Uterine smooth muscle cell (primary cell): ENCODE results near the gene KRTAP10-6. TPM values are rescaled to one million over a fixed set of nuclear protein-coding genes. Genes with fewer than 3 reads are reported as not detected.

Source experiments
- total RNA-seq: library from RNA; depleted of rRNA; stranded (reverse); fragments of >200 nt; gene quantifications from 2 replicates; pipeline ENCODE4 v1.2.3, GENCODE V29; 2014

The KRTAP10-6 gene, protein sequence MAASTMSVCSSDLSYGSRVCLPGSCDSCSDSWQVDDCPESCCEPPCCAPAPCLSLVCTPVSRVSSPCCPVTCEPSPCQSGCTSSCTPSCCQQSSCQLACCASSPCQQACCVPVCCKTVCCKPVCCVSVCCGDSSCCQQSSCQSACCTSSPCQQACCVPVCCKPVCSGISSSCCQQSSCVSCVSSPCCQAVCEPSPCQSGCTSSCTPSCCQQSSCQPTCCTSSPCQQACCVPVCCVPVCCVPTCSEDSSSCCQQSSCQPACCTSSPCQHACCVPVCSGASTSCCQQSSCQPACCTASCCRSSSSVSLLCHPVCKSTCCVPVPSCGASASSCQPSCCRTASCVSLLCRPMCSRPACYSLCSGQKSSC
- not detected in 2 replicates for total RNA-seq

DNA sequence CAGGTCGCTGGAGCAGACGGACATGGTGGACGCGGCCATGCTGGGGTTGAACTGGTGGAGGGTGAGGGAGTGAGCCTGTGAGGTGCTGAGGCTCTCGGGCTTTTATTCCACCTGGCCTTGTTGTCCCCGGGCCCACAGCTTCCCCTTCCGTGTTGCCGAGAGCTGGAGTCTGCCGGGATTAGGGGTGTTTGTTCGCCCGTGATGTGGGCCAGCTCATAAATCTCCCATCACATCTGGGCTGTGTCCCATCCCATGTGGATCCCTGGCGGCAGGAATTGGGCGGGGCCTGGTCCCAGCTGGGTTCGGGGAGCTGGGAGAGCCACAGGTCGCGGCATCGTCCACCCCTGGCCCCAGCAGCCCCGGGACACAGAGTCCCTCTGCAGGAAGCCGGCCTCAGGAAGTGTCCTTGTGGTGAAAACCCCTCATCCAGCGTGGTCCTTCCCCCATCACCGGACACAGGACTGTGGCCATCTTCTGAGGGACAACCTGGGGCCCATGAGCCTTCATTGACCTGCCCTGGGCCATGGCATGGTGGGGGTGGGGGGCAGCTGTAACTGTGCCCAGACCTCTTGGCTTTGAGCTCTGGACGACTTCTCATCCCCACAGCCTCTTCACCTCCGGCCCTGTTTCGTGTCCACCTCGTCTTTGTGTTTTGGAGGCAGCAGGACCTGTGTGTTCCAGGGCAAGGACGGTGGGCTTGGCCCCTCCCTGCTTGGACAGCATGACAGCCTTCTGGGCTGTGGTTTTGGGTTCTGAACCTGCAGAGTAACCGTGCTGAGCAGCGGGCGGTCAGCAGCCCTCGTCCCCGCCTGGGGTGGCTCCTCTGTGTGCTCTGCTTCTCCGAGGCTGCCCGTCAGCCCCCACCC lies at the start of gene KRTAP10-6:
TSS of gene KRTAP10-6 (minus strand) at position 60 of the 866 bp plus-strand sequence. CDS start at position 39, 21 bp downstream.

DNA sequence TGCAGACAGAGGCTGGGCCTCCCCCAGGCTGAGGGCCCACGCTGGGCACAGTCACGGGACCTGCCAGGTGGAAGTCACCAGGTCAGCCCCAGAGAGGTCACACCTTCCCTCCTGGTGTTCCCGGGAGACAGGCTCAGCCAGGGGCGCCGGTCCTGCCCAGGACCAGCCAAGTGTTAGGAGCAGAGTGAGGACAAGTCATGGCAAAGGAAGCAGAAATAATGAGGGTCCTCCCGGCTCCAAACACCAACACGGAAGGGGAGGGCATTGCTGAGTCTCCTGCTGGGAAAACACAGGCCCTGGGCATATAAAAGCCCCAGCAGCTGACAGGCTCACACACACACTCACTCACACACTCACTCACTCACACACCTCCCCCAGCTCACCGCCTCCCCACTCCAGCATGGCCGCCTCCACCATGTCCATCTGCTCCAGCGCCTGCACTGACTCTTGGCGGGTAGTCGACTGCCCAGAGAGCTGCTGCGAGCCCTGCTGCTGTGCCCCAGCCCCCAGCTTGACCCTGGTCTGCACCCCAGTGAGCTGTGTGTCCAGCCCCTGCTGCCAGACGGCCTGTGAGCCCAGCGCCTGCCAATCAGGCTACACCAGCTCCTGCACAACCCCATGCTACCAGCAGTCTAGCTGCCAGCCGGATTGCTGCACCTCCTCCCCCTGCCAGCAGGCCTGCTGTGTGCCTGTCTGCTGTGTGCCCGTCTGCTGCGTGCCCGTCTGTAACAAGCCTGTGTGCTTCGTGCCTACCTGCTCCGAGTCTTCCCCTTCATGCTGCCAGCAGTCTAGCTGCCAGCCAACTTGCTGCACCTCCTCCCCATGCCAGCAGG lies 44.9 kb upstream of the KRTAP10-6 start, which contains the start of gene KRTAP10-10:
TSS of gene KRTAP10-10 (plus strand) at position 339 of the 833 bp plus-strand sequence. CDS start at position 401, 62 bp downstream.

DNA sequence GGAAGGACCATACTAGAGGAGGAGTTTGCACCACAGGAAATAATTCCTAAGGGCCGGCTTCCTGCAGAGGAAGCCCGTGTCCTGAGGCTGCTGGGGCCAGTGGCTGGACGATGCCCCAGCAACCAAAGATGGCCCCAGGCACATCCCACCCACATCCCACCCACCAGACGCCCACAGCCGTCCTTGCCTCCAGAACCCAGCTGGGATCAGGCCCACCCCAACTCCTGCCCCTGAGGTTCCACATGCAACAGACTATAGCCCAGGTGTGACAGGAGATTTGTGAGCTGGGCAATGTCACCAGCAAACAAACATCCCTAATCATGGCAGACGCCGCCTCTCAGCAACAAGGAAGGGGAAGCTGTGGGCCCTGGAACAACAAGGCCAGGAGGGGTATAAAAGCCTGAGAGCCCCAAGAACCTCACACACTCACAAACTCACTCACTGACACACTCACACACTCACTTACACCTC lies 34.4 kb upstream of the KRTAP10-6 start, which contains the start of gene KRTAP10-9:
TSS of gene KRTAP10-9 (plus strand) at position 421 of the 471 bp plus-strand sequence. CDS start 79 bp downstream, outside the sequence.

DNA sequence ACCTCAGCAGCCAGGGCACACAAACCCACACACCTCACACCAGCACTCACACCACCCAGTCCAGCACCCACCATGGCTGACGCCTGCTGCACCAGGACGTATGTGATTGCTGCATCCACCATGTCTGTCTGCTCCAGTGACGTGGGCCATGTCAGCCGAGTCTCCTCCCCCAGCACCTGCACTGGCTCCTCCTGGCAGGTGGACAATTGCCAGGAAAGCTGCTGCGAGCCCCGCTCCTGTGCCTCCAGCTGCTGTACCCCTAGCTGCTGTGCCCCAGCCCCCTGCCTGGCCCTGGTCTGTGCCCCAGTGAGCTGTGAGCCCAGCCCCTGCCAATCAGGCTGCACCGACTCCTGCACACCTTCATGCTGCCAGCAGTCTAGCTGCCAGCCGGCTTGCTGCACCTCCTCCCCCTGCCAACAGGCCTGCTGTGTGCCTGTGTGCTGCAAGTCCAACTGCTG lies 19.8 kb upstream of the KRTAP10-6 start, which contains the start of gene KRTAP10-8:
TSS of gene KRTAP10-8 (plus strand) at position 51 of the 458 bp plus-strand sequence. CDS start at position 73, 22 bp downstream.

DNA sequence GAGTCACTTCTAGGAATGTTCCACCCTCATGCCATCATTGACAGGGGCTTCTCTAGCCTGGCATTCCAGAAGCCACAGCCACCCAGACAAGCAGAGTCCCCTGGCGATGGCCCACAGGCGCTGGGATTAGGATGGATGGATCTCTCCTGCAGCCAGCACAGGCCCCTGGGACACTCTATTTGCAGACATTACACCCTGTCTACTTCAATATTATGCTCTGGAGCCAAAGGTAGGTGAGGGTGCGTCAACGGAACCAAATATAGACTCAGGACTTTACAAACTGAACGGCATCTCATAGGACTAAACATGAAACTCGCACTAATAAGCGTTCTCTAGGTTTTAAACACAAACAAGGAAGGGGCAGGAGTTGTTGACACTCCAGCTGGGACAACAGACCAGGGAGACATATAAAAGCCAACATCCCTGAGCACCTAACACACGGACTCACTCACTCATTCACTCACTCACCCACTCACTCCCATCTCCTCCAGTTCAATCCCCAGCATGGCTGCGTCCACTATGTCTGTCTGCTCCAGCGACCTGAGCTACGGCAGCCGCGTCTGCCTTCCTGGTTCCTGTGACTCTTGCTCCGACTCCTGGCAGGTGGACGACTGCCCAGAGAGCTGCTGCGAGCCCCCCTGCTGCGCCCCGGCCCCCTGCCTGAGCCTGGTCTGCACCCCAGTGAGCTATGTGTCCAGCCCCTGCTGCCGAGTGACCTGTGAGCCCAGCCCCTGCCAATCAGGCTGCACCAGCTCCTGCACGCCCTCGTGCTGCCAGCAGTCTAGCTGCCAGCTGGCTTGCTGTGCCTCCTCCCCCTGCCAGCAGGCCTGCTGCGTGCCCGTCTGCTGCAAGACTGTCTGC lies 8.0 kb upstream of the KRTAP10-6 start, which contains the start of gene KRTAP10-7:
TSS of gene KRTAP10-7 (plus strand) at position 480 of the 861 bp plus-strand sequence. CDS start at position 505, 25 bp downstream.

DNA sequence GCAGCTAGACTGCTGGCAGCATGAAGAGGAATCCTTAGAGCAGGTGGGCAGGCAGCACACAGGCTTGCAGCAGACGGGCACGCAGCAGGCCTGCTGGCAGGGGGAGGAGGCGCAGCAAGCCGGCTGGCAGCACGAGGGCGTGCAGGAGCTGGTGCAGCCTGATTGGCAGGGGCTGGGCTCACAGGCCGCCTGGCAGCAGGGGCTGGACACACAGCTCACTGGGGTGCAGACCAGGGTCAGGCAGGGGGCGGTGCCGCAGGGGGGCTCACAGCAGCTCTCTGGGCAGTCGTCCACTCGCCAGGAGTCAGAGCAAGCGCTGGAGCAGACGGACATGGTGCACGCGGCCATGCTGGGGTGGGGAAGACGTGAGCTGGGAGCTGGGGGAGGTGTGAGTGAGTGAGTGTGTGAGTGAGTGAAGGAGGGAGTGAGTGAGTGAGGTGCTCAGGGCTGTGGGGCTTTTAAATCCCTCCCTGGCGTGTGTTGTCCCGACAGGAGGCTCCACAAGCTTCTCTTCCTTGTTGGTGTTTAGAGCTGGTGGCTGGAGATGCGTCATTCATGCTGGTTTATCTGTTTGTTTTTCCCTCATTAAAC lies 12.0 kb downstream of the KRTAP10-6 start, which contains the start of gene KRTAP10-5:
TSS of gene KRTAP10-5 (minus strand) at position 374 of the 591 bp plus-strand sequence. CDS start at position 348, 26 bp downstream.

DNA sequence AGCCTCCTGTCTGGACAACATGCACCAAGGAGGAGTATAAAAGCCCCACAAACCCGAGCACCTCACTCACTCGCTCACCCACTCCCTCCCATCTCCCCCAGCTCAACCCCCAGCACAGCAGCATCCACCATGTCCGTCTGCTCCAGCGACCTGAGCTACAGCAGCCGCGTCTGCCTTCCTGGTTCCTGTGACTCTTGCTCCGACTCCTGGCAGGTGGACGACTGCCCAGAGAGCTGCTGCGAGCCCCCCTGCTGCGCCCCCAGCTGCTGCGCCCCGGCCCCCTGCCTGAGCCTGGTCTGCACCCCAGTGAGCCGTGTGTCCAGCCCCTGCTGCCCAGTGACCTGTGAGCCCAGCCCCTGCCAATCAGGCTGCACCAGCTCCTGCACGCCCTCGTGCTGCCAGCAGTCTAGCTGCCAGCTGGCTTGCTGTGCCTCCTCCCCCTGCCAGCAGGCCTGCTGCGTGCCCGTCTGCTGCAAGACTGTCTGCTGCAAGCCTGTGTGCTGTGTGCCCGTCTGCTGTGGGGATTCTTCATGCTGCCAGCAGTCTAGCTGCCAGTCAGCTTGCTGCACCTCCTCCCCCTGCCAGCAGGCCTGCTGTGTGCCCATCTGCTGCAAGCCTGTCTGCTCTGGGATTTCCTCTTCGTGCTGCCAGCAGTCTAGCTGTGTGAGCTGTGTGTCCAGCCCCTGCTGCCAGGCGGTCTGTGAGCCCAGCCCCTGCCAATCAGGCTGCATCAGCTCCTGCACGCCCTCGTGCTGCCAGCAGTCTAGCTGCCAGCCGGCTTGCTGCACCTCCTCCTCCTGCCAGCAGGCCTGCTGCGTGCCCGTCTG lies 18.5 kb downstream of the KRTAP10-6 start, which contains the start of gene KRTAP10-4:
TSS of gene KRTAP10-4 (plus strand) at position 100 of the 827 bp plus-strand sequence. CDS start at position 130, 30 bp downstream.

DNA sequence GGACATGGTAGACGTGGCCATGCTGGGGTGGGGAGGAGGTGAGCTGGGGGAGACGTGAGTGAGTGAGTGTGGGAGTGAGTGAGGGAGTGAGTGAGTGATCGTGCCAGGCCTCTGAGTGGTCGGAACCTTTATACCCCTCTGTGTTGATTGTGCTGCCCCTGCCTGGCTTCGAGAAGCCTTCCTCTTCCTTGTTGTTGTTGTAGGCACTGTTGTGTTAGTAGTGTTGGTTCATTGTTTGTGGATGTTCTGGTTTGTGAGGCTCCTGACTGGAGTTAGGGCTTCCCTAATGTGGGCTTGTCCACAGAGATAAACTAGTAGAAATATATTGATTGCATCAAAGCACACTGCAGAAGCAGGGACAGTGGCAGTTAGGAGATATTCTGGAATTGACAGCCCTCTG lies 33.6 kb downstream of the KRTAP10-6 start, which contains the start of gene KRTAP10-3:
TSS of gene KRTAP10-3 (minus strand) at position 101 of the 400 bp plus-strand sequence. CDS start at position 21, 80 bp downstream.

DNA sequence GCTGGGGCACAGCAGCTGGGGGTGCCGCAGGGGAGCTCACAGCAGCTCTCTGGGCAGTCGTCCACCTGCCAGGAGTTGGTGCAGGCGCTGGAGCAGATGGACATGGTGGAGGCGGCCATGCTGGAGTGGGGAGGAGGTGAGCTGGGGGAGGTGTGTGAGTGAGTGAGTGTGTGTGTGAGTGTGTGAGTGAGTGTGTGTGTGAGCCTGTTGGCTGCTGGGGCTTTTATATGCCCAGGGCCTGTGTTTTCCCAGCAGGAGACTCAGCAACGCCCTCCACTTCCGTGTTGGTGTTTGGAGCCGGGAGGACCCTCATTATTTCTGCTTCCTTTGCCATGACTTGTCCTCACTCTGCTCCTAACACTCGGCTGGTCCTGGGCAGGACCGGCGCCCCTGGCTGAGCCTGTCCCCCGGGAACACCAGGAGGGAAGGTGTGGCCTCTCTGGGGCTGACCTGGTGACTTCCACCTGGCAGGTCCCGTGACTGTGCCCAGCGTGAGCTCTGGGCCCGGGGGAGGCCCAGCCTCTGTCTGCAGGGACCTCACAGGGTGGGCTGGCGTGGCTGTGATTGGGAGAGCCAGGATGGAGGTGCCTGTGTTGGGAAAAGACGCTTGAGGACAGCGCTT lies 40.9 kb downstream of the KRTAP10-6 start, which contains the start of gene KRTAP10-2:
TSS of gene KRTAP10-2 (minus strand) at position 166 of the 622 bp plus-strand sequence. CDS start at position 119, 47 bp downstream.

Other genes with a start within 250 kb of the KRTAP10-6 start
- gene TRPM2, start 238.9 kb downstream of the KRTAP10-6 start, total RNA-seq, result under 0.01 TPM in 1 of 2 replicates, not detected in the other
- 0.33 and 0.37 TPM in 2 replicates for gene LRRC3, start 137.0 kb downstream of the KRTAP10-6 start, total RNA-seq
- not detected in 2 replicates for gene KRTAP10-1, start 52.3 kb downstream of the KRTAP10-6 start, total RNA-seq
- gene KRTAP10-2, start 41.0 kb downstream of the KRTAP10-6 start, total RNA-seq, result not detected in 2 replicates
- not detected in 2 replicates for gene KRTAP10-3, start 33.7 kb downstream of the KRTAP10-6 start, total RNA-seq
- not detected in 2 replicates for gene KRTAP10-4, start 18.8 kb downstream of the KRTAP10-6 start, total RNA-seq
- not detected in 2 replicates for gene KRTAP10-5, start 11.9 kb downstream of the KRTAP10-6 start, total RNA-seq
- not detected in 2 replicates for gene KRTAP10-7, start 8.1 kb upstream of the KRTAP10-6 start, total RNA-seq
- gene KRTAP10-8, start 19.6 kb upstream of the KRTAP10-6 start, total RNA-seq, result not detected in 2 replicates
- gene KRTAP10-9, start 34.6 kb upstream of the KRTAP10-6 start, total RNA-seq, result not detected in 2 replicates
- gene KRTAP10-10, start 44.9 kb upstream of the KRTAP10-6 start, total RNA-seq, result not detected in 2 replicates
- gene KRTAP10-11, start 53.9 kb upstream of the KRTAP10-6 start, total RNA-seq, result not detected in 2 replicates
- not detected in 2 replicates for gene KRTAP12-4, start 62.2 kb upstream of the KRTAP10-6 start, total RNA-seq
- not detected in 2 replicates for gene KRTAP12-3, start 65.4 kb upstream of the KRTAP10-6 start, total RNA-seq
- not detected in 2 replicates for gene KRTAP12-2, start 74.4 kb upstream of the KRTAP10-6 start, total RNA-seq
- gene KRTAP12-1, start 89.7 kb upstream of the KRTAP10-6 start, total RNA-seq, result not detected in 2 replicates
- not detected in 2 replicates for gene KRTAP10-12, start 104.7 kb upstream of the KRTAP10-6 start, total RNA-seq
- gene TSPEAR, start 119.1 kb upstream of the KRTAP10-6 start, total RNA-seq, result not detected in 2 replicates
- 56.4 and 66.0 TPM in 2 replicates for gene UBE2G2, start 209.3 kb upstream of the KRTAP10-6 start, total RNA-seq
- 71.0 and 119 TPM in 2 replicates for gene SUMO3, start 225.6 kb upstream of the KRTAP10-6 start, total RNA-seq